Measurements from ENCODE around the gene DAAM1.
A peak's percentile ranks its signal among the peaks of the same experiment; 100 is the strongest.

GRCh38 chr14:59254146-59254910 is 65.9 kb downstream of the DAAM1 start:
- TF ChIP-seq CTCF (IDR thresholded peaks at IDR 0.05 in 8 of 11, conservative IDR thresholded peaks at IDR 0.05 in 3 of 11): no peak
- no peak for TF ChIP-seq POLR2A (IDR thresholded peaks at IDR 0.05)
- TF ChIP-seq POLR2AphosphoS5 (IDR thresholded peaks at IDR 0.05): peak in 1 of 3 donors; percentile 21

Data from spleen (tissue), 7 donors.